Mesenchymal stem cell (in vitro differentiated cells and primary cell): Measurements from ENCODE around the gene LRRFIP1.
A peak's percentile ranks its signal among the peaks of the same experiment; 100 is the strongest.

Experiments
- DNase-seq: peaks from one replicate; pipeline ENCODE4 v3.0.0-alpha.2; 2013
- H2AFZ ChIP-seq: one replicate; pipeline ENCODE4 v1.6.1; 2013; ENCODE audit warnings: low read depth, mild to moderate bottlenecking, control low read depth, inconsistent platforms, low read length, moderate library complexity
- H2AK5ac ChIP-seq: 2 replicates; pipeline ENCODE4 v1.6.1; 2013; ENCODE audit warnings: low read length, moderate library complexity, mild to moderate bottlenecking, inconsistent platforms; ENCODE audit not compliant: severe bottlenecking
- H2BK120ac ChIP-seq: one replicate; pipeline ENCODE4 v1.6.1; 2013; ENCODE audit warnings: low read depth, mild to moderate bottlenecking, inconsistent platforms, low read length, moderate library complexity
- H2BK12ac ChIP-seq, 2 experiments: one replicate each; pipeline ENCODE4 v1.6.1; 2013; ENCODE audit warnings: inconsistent platforms in 2 of 2, low read length in 2 of 2, mild to moderate bottlenecking in 2 of 2, moderate library complexity in 2 of 2, control low read depth in 1 of 2
- H2BK15ac ChIP-seq: one replicate; pipeline ENCODE4 v1.6.1; 2013; ENCODE audit warnings: mild to moderate bottlenecking, low read depth, inconsistent platforms; ENCODE audit not compliant: poor library complexity, severe bottlenecking
- H2BK5ac ChIP-seq: 2 replicates; pipeline ENCODE4 v1.6.1; 2013; ENCODE audit warnings: low read depth, mild to moderate bottlenecking, low read length, control low read depth, inconsistent platforms; ENCODE audit not compliant: poor library complexity, severe bottlenecking
- H3K14ac ChIP-seq, 2 experiments: one replicate each; pipeline ENCODE4 v1.6.1; 2013; ENCODE audit warnings: inconsistent platforms in 2 of 2, low read length in 2 of 2, control low read depth in 1 of 2, mild to moderate bottlenecking in 1 of 2, moderate library complexity in 1 of 2
- H3K18ac ChIP-seq, 2 experiments: one replicate each; pipeline ENCODE4 v1.6.1; 2013; ENCODE audit warnings: inconsistent platforms in 2 of 2, low read length in 2 of 2, control low read depth in 1 of 2, low read depth in 1 of 2, mild to moderate bottlenecking in 1 of 2
- H3K23ac ChIP-seq, 2 experiments: one replicate each; pipeline ENCODE4 v1.6.1; 2013; ENCODE audit warnings: inconsistent platforms in 2 of 2, low read length in 2 of 2, mild to moderate bottlenecking in 2 of 2, moderate library complexity in 2 of 2, control low read depth in 1 of 2
- H3K27ac ChIP-seq: 2 replicates; pipeline ENCODE4 v1.5.1; 2013; ENCODE audit warnings: mild to moderate bottlenecking, moderate library complexity, low read length, control low read depth, inconsistent platforms; ENCODE audit not compliant: poor library complexity, severe bottlenecking
- H3K27me3 ChIP-seq, 2 experiments: 2 replicates each; pipeline versions ENCODE4 v1.6.1 to v1.7.0; 2013; ENCODE audit warnings: low read length in 2 of 2, mild to moderate bottlenecking in 2 of 2, moderate library complexity in 2 of 2, control low read depth in 1 of 2, inconsistent platforms in 1 of 2; ENCODE audit not compliant: control insufficient read depth in 1 of 2, insufficient read depth in 1 of 2
- H3K36me3 ChIP-seq, 2 experiments: 2 replicates each; pipeline versions ENCODE4 v1.6.1 to v1.7.0; 2013; ENCODE audit warnings: low read length in 2 of 2, control low read depth in 1 of 2, inconsistent platforms in 1 of 2, low read depth in 1 of 2, mild to moderate bottlenecking in 1 of 2; ENCODE audit not compliant: insufficient read depth in 2 of 2, control insufficient read depth in 1 of 2
- H3K4ac ChIP-seq, 2 experiments: one replicate each; pipeline ENCODE4 v1.6.1; 2013; ENCODE audit warnings: inconsistent platforms in 2 of 2, low read length in 2 of 2, mild to moderate bottlenecking in 2 of 2, moderate library complexity in 2 of 2, control low read depth in 1 of 2, low read depth in 1 of 2
- H3K4me1 ChIP-seq: 2 replicates; pipeline ENCODE4 v1.6.1; 2013; ENCODE audit warnings: low read depth, low read length, control low read depth; ENCODE audit not compliant: control insufficient read depth, insufficient read depth
- H3K4me2 ChIP-seq: 2 replicates; pipeline ENCODE4 v1.6.1; 2013; ENCODE audit warnings: low read length, mild to moderate bottlenecking, inconsistent platforms; ENCODE audit not compliant: poor library complexity, severe bottlenecking
- H3K4me3 ChIP-seq, 2 experiments: 2 replicates each; pipeline versions ENCODE4 v1.5.1 to v1.7.0; 2013; ENCODE audit warnings: low read length in 2 of 2, mild to moderate bottlenecking in 2 of 2, control low read depth in 1 of 2, low read depth in 1 of 2; ENCODE audit not compliant: insufficient read depth in 1 of 2
- H3K79me1 ChIP-seq: replicated peaks from 2 replicates; pipeline ENCODE4 v1.6.1; 2013; ENCODE audit warnings: mild to moderate bottlenecking, control low read depth, low read length, inconsistent platforms; ENCODE audit not compliant: poor library complexity, severe bottlenecking
- H3K9ac ChIP-seq: 2 replicates; pipeline ENCODE4 v1.7.0; 2013; ENCODE audit warnings: mild to moderate bottlenecking, low read length, moderate library complexity
- H3K9me3 ChIP-seq: 2 replicates; pipeline ENCODE4 v1.7.0; 2013; ENCODE audit warnings: mild to moderate bottlenecking, low read length; ENCODE audit not compliant: control insufficient read depth
- H4K8ac ChIP-seq: one replicate; pipeline ENCODE4 v1.6.1; 2013; ENCODE audit warnings: inconsistent platforms, mild to moderate bottlenecking, low read length, moderate library complexity
- H4K91ac ChIP-seq: one replicate; pipeline ENCODE4 v1.6.1; 2013; ENCODE audit warnings: mild to moderate bottlenecking, low read length, inconsistent platforms
- WGBS: methylation state at CpG from one replicate; pipeline ENCODE4 v1.1.7; 2013; ENCODE audit warnings: mixed read lengths; 5-methylcytosine and 5-hydroxymethylcytosine counted together

The LRRFIP1 gene

GRCh38 chr2:237682856-237683670, 55.7 kb downstream of the LRRFIP1 start:
- Histone ChIP-seq H3K4me3 (no peak overlapping the region), H3K79me1 (peaks cover 30% of the 10 kb centered on the region), H3K4ac (no peak overlapping the region), H2BK5ac (no peak overlapping the region), H2BK12ac (no peak overlapping the region), H3K9me3 (no peaks in the 10 kb centered on the region), H4K8ac (no peak overlapping the region), H3K27ac (no peak overlapping the region), H3K14ac (no peak overlapping the region), H3K4me1 (peaks cover 13% of the 10 kb centered on the region), H3K27me3 (no peaks in the 10 kb centered on the region), H4K91ac (no peak overlapping the region), H3K9ac (no peak overlapping the region), H2AK5ac (no peak overlapping the region), H3K18ac (no peak overlapping the region), H3K4me2 (no peak overlapping the region), H3K23ac (peak overlapping the region in 1 of 2 experiments; percentile 61), H2BK120ac (no peak overlapping the region), H2AFZ (no peak overlapping the region), H2BK15ac (no peak overlapping the region), H3K36me3 (peaks cover 17 to 30% of the 10 kb centered on the region in 2 experiments)
- no peak for DNase-seq
- 94% methylated on average over 17 of the region's 18 CpGs for WGBS

- Histone ChIP-seq H4K91ac (peak overlapping the region; percentile 21), H3K23ac (no peak overlapping the region), H2BK120ac (no peak overlapping the region), H3K27ac (no peak overlapping the region), H3K9ac (no peak overlapping the region), H2AFZ (no peak overlapping the region), H3K18ac (no peak overlapping the region), H3K36me3 (peaks cover 17 to 30% of the 10 kb centered on the region in 2 experiments), H3K79me1 (peaks cover 32% of the 10 kb centered on the region), H2BK15ac (no peak overlapping the region), H3K4me2 (no peak overlapping the region), H3K4me1 (peaks cover 16% of the 10 kb centered on the region), H4K8ac (no peak overlapping the region), H2BK12ac (no peak overlapping the region), H3K27me3 (no peaks in the 10 kb centered on the region), H3K14ac (no peak overlapping the region), H3K4me3 (no peak overlapping the region), H3K9me3 (no peaks in the 10 kb centered on the region), H2AK5ac (no peak overlapping the region), H2BK5ac (no peak overlapping the region), H3K4ac (no peak overlapping the region)
- DNase-seq: peak; percentile 55
- 89% methylated on average over 5 of the region's 5 CpGs for WGBS
Observed at GRCh38 chr2:237685408-237685807, 58.0 kb downstream of the LRRFIP1 start.

- Histone ChIP-seq H3K18ac (peak overlapping the region; percentile 38 to 64), H2BK120ac (peak overlapping the region; percentile 36), H4K91ac (peak overlapping the region; percentile 88), H3K23ac (no peak overlapping the region), H2BK15ac (peak overlapping the region; percentile 4), H3K4me2 (no peak overlapping the region), H3K4ac (peak overlapping the region; percentile 0 to 49), H3K4me1 (peaks cover 25% of the 10 kb centered on the region), H3K4me3 (no peak overlapping the region), H3K36me3 (peaks cover 17 to 30% of the 10 kb centered on the region in 2 experiments), H3K9me3 (no peaks in the 10 kb centered on the region), H2BK12ac (peak overlapping the region; percentile 3 to 75), H4K8ac (no peak overlapping the region), H2BK5ac (no peak overlapping the region), H3K9ac (peak overlapping the region; percentile 9), H3K79me1 (peaks cover 29% of the 10 kb centered on the region), H2AK5ac (peak overlapping the region; percentile 60), H2AFZ (no peak overlapping the region), H3K27ac (no peak overlapping the region), H3K27me3 (no peaks in the 10 kb centered on the region), H3K14ac (no peak overlapping the region)
- peak; percentile 88 for DNase-seq
- 65% methylated on average over 11 of the region's 11 CpGs for WGBS
Observed at GRCh38 chr2:237686659-237687136, 59.3 kb downstream of the LRRFIP1 start.

- H3K18ac ChIP-seq: peak overlapping the region in 1 of 2 experiments; percentile 16
- peak overlapping the region; percentile 94 for H3K9ac ChIP-seq
- H2BK120ac ChIP-seq: no peak overlapping the region
- DNase-seq: no peak
- 12% methylated on average over 1 of the region's 1 CpG for WGBS
- peak overlapping the region in 1 of 2 experiments; percentile 30 for H3K4ac ChIP-seq
- no peak overlapping the region for H2BK15ac ChIP-seq
- no peak overlapping the region for H3K4me2 ChIP-seq
- no peaks in the 10 kb centered on the region for H3K9me3 ChIP-seq
- H2AK5ac ChIP-seq: no peak overlapping the region
- H4K8ac ChIP-seq: no peak overlapping the region
- H3K36me3 ChIP-seq: peaks cover 12 to 22% of the 10 kb centered on the region in 2 experiments
- H3K4me3 ChIP-seq: no peak overlapping the region
- no peaks in the 10 kb centered on the region for H3K27me3 ChIP-seq
- no peak overlapping the region for H2BK5ac ChIP-seq
- no peak overlapping the region for H3K23ac ChIP-seq
- H3K14ac ChIP-seq: no peak overlapping the region
- peaks cover 21% of the 10 kb centered on the region for H3K79me1 ChIP-seq
- no peak overlapping the region for H2AFZ ChIP-seq
- peaks cover 28% of the 10 kb centered on the region for H3K4me1 ChIP-seq
- H2BK12ac ChIP-seq: peak overlapping the region in 1 of 2 experiments; percentile 71
- no peak overlapping the region for H4K91ac ChIP-seq
- peak overlapping the region; percentile 50 for H3K27ac ChIP-seq
Observed at GRCh38 chr2:237688081-237688480, 60.7 kb downstream of the LRRFIP1 start.
